Parathyroid adenoma (tissue), 2 donors: ENCODE data around the gene CACNA1B.
"Not testable (repeated sequence)": the region's sequence is repeated elsewhere in the genome, so short reads cannot be mapped to it uniquely, and the experiment has no call there.

ENCODE experiments used
- H2AFZ ChIP-seq: fragments of 300-600 bp; sonication (generic); one replicate; pipeline ENCODE4 v1.7.0; 2017; ENCODE audit warnings: antibody characterized with exemption, mild to moderate bottlenecking
- H3K27ac ChIP-seq: fragments of 300-600 bp; sonication (generic); one replicate; pipeline ENCODE4 v1.7.0; 2017
- H3K27me3 ChIP-seq: fragments of 300-600 bp; sonication (generic); one replicate; pipeline ENCODE4 v1.7.0; 2017; ENCODE audit warnings: low read length; ENCODE audit not compliant: control insufficient read depth, insufficient read depth
- H3K36me3 ChIP-seq: fragments of 300-600 bp; sonication (generic); one replicate; pipeline ENCODE4 v1.7.0; 2017; ENCODE audit warnings: low read length; ENCODE audit not compliant: control insufficient read depth, insufficient read depth
- H3K4me1 ChIP-seq: fragments of 300-600 bp; sonication (generic); one replicate; pipeline ENCODE4 v1.7.0; 2017; ENCODE audit warnings: control low read depth
- H3K4me2 ChIP-seq: fragments of 300-600 bp; sonication (generic); one replicate; pipeline ENCODE4 v1.7.0; 2017; ENCODE audit warnings: low read length
- H3K4me3 ChIP-seq: fragments of 300-600 bp; sonication (generic); one replicate; pipeline ENCODE4 v1.7.0; 2017; ENCODE audit warnings: low read depth, low read length
- H3K79me2 ChIP-seq: fragments of 300-600 bp; sonication (generic); one replicate; pipeline ENCODE4 v1.7.0; 2017; ENCODE audit warnings: control low read depth
- H3K9ac ChIP-seq: fragments of 300-600 bp; sonication (generic); one replicate; pipeline ENCODE4 v1.7.0; 2017; ENCODE audit warnings: mild to moderate bottlenecking
- H3K9me3 ChIP-seq: fragments of 300-600 bp; sonication (generic); one replicate; pipeline ENCODE4 v1.7.0; 2017; ENCODE audit warnings: low read length; ENCODE audit not compliant: control insufficient read depth
- TF ChIP-seq, protein P1 (sequence below): fragments of 300-600 bp; sonication (generic); IDR thresholded peaks from one replicate; pipeline ENCODE4 v1.7.0; 2017; ENCODE audit warnings: antibody characterized with exemption, mild to moderate bottlenecking
- donor health status: primary hyperparathyroidism.

CACNA1B gene

DNA sequence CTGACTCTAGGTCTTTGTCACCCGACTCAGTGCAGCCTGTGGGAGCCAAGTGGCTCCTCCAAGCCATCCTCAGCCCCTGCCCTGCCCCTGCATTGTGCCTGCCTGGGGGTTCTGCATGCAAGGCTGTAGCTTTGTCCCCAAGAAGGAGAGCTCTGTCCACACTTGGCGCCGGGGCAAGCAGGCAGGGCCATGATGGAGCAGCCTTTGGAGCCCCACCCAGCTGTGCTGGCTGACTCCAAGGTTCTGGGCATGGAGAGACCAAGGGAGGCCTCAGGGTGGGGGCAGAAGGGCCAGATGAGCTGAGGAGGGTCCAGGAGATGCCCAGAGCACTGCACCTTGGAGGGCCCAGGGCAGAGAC, 226.2 kb downstream of the CACNA1B start:
- H3K4me3 ChIP-seq = no peak overlapping the region
- no peak overlapping the region for H2AFZ ChIP-seq
- no peaks in the 10 kb centered on the region for H3K27me3 ChIP-seq
- H3K79me2 ChIP-seq = no peaks in the 10 kb centered on the region
- H3K9me3 ChIP-seq = no peaks in the 10 kb centered on the region
- H3K4me1 ChIP-seq = no peaks in the 10 kb centered on the region
- H3K36me3 ChIP-seq = no peaks in the 10 kb centered on the region
- no peak overlapping the region for H3K9ac ChIP-seq
- H3K4me2 ChIP-seq = no peak overlapping the region
- H3K27ac ChIP-seq = no peak overlapping the region
- TF ChIP-seq, protein P1, sequence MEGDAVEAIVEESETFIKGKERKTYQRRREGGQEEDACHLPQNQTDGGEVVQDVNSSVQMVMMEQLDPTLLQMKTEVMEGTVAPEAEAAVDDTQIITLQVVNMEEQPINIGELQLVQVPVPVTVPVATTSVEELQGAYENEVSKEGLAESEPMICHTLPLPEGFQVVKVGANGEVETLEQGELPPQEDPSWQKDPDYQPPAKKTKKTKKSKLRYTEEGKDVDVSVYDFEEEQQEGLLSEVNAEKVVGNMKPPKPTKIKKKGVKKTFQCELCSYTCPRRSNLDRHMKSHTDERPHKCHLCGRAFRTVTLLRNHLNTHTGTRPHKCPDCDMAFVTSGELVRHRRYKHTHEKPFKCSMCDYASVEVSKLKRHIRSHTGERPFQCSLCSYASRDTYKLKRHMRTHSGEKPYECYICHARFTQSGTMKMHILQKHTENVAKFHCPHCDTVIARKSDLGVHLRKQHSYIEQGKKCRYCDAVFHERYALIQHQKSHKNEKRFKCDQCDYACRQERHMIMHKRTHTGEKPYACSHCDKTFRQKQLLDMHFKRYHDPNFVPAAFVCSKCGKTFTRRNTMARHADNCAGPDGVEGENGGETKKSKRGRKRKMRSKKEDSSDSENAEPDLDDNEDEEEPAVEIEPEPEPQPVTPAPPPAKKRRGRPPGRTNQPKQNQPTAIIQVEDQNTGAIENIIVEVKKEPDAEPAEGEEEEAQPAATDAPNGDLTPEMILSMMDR = no peak

DNA sequence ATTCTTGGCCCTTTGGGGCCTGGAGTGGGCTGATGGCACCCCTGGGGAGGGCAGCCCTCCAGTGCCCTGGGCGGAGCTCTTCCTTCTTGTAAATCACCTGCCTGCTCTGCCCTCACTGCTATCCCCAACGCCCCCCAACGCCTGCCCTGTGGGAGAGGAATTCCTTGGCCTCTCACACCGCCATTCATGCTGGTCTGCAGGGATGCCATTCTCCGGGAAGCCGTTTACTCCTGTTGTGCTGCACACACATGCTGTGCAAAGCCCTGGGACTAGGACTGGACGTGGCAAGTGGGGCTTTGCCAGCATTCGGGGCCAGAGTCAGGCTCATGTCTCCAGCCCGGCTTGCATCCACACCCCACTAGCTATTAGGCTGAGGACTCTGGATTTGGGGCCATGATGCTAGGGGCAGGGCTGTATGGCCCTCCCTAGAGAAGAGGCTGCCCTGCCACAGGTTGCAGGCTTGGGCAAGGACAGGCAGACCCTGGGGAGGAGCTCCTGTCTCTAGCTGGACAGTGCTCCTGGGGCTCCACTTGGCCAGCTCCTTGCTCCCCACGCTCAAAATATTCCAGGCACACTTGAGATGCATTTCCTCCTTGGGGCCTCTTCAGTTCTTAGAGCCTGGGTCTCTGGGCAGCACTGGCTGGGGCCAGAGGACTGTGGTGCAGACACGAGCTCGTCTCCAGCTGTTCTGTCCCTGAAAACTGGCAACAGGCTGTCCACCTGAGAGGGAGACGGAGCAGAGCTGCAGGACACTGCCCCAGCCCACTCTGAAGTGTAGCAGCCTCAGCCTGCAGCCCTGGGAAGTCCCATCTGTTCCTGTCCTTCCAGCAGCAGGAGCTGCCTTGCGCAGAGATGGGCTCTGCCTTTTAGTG, 226.9 kb downstream of the CACNA1B start:
- no peak overlapping the region for H3K4me2 ChIP-seq
- no peak overlapping the region for H2AFZ ChIP-seq
- no peaks in the 10 kb centered on the region for H3K79me2 ChIP-seq
- no peaks in the 10 kb centered on the region for H3K4me1 ChIP-seq
- H3K9me3 ChIP-seq = no peaks in the 10 kb centered on the region
- TF ChIP-seq, protein P1 = no peak
- H3K36me3 ChIP-seq = no peaks in the 10 kb centered on the region
- H3K27ac ChIP-seq = no peak overlapping the region
- H3K4me3 ChIP-seq = no peak overlapping the region
- no peak overlapping the region for H3K9ac ChIP-seq
- H3K27me3 ChIP-seq = no peaks in the 10 kb centered on the region

DNA sequence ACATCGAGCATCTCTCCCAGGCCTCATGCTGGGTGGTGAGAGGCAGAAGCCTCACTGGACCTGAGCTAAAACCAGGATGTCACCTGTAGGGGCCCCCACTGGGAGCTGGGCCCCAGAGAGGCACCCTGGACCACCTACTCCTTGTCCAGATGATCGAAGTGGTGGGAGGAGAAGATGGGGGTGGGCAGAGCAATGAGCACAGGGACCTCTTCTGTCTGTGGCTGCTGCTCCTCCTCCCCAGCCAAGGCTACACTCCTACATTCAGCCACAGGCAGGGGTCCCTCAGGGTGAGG, 227.5 kb downstream of the CACNA1B start:
- Histone ChIP-seq H3K79me2 (no peaks in the 10 kb centered on the region), H3K27me3 (no peaks in the 10 kb centered on the region), H3K27ac (no peak overlapping the region), H3K9ac (no peak overlapping the region), H3K36me3 (no peaks in the 10 kb centered on the region), H3K4me1 (no peaks in the 10 kb centered on the region), H3K9me3 (no peaks in the 10 kb centered on the region), H3K4me2 (no peak overlapping the region), H2AFZ (no peak overlapping the region), H3K4me3 (no peak overlapping the region)
- TF ChIP-seq, protein P1 = no peak

DNA sequence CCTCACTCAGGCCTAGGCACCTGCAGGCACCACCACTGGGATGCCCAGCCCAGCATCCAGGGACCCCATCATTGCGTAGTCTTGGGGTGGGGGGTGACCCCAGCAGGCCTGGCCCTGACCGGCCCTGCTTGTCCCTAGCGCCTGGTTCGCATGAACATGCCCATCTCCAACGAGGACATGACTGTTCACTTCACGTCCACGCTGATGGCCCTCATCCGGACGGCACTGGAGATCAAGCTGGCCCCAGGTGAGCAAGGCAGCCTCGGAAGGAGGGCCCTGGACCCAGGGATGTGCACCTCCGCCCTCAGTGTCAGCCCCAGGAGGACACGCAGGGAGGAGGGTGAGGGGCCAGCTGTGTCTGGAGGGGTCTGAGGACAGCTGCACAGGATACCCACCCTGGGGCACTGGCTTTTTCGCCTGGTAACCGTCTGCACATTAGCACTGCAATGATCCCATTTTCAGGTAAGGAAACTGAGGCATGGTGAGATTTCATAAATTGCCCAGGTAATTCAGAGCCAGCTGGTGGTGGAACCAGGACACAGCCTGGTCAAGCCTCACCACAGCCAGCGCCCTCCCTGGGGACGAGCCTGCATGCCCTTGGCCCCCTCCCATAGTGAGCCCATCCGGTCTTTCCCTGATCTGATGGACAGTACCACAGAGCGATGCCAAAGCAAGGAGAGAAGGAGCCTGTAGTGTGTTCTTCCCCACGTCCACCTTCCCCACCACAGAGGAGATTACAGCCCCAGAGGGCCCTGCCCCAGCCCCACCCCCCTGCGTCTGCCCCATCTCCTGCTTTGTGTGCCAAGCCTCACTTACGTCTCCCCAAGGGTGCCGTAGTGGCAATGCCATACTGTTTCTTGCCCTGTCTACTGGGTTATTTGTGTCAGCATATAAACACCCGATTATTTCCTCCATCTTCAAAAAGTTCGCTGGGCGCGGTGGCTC, 228.3 kb downstream of the CACNA1B start:
- H2AFZ ChIP-seq = no peak overlapping the region
- no peak overlapping the region for H3K4me3 ChIP-seq
- H3K27me3 ChIP-seq = no peaks in the 10 kb centered on the region
- H3K79me2 ChIP-seq = no peaks in the 10 kb centered on the region
- no peaks in the 10 kb centered on the region for H3K9me3 ChIP-seq
- H3K9ac ChIP-seq = no peak overlapping the region
- TF ChIP-seq, protein P1 = no peak
- H3K36me3 ChIP-seq = no peaks in the 10 kb centered on the region
- H3K27ac ChIP-seq = no peak overlapping the region
- H3K4me2 ChIP-seq = no peak overlapping the region
- H3K4me1 ChIP-seq = no peaks in the 10 kb centered on the region

DNA sequence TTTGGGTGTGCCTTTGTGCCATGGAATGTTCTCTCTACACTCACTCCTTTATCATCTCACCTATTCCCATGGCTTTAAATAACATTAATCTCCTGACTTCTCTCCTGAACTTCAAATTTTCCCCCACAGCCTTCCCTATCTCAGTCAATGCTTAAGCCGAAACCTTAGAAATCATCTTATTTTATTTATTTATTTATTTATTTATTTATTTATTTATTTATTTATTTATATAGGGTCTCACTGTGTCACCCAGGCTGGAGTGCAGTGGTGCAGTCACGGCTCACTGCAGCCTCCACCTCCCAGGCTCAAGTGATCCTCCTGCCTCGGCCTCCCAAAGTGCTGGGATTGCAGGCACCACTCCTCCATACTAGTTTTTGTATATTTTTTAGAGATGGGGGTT, 229.5 kb downstream of the CACNA1B start:
- not testable (repeated sequence) for H3K4me1 ChIP-seq, H2AFZ ChIP-seq, H3K27ac ChIP-seq, H3K79me2 ChIP-seq, H3K9ac ChIP-seq, H3K36me3 ChIP-seq, H3K9me3 ChIP-seq, H3K4me2 ChIP-seq, H3K27me3 ChIP-seq, H3K4me3 ChIP-seq
